GM10266 (cell line): Measurements from ENCODE around the gene BAIAP2.

Source experiments
- DNase-seq: peaks from one replicate; pipeline ENCODE4 v3.0.0; 2012; ENCODE audit errors: extremely low spot score
- CTCF ChIP-seq: IDR thresholded peaks from 2 replicates; pipeline ENCODE4 v1.5.1; 2012; ENCODE audit warnings: mild to moderate bottlenecking, low read depth; ENCODE audit not compliant: control insufficient read depth, insufficient read depth; ENCODE audit errors: missing control alignments

Gene BAIAP2

GRCh38 chr17:81020443-81020766 lies 14.5 kb upstream of the BAIAP2 start:
- DNase-seq = no peak
- no peak for TF ChIP-seq CTCF

GRCh38 chr17:81020767-81021497 lies 14.0 kb upstream of the BAIAP2 start:
- DNase-seq = no peak
- TF ChIP-seq CTCF = no peak

GRCh38 chr17:81021531-81022343 lies 13.2 kb upstream of the BAIAP2 start:
- DNase-seq = no peak
- TF ChIP-seq CTCF = no peak

GRCh38 chr17:81022344-81022676 lies 12.6 kb upstream of the BAIAP2 start:
- TF ChIP-seq CTCF = no peak
- no peak for DNase-seq

GRCh38 chr17:81025065-81025740 lies 9.7 kb upstream of the BAIAP2 start:
- no peak for DNase-seq
- TF ChIP-seq CTCF = no peak

- no peak for DNase-seq
Observed at GRCh38 chr17:81025741-81026129, 9.2 kb upstream of the BAIAP2 start.

More at GRCh38 chr17:81025741-81026129, 9.2 kb upstream of the BAIAP2 start:
- TF ChIP-seq CTCF = no peak
